ENCODE data around the gene TMPRSS9.

DNA sequence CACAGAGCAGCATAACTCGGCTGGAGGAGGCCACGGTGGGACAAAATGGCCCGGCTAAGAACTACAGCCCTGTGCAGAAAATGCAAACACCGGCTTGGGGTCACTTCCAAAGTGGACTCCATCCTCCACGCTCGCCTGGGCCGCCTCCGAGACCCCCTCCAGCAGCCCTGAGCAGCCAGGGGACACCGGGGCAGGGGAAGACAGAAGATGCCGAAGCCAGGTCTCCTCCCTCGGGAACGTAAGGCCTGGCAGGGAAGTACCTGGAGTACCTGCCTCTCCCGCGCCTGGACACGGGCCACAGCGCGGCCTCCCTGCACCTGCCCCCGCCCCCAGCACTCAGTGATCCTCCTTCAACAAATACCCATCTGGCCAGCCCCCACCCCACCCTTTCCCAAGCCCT, 91.7 kb downstream of the TMPRSS9 start:
- TF ChIP-seq ZEB2 (tag by site-specific recombination; IDR thresholded peaks at IDR 0.05) (no peak), ZNF792 (tag by site-specific recombination; IDR thresholded peaks at IDR 0.05) (no peak), MEIS1 (CRISPR knock-in tag; IDR thresholded peaks at IDR 0.05; ENCODE audit: borderline replicate concordance) (no peak), ZNF660 (tag by site-specific recombination; IDR thresholded peaks at IDR 0.05) (no peak), ZNF791 (tag by site-specific recombination; IDR thresholded peaks at IDR 0.05) (no peak)
- TF ChIP-seq, protein P1, sequence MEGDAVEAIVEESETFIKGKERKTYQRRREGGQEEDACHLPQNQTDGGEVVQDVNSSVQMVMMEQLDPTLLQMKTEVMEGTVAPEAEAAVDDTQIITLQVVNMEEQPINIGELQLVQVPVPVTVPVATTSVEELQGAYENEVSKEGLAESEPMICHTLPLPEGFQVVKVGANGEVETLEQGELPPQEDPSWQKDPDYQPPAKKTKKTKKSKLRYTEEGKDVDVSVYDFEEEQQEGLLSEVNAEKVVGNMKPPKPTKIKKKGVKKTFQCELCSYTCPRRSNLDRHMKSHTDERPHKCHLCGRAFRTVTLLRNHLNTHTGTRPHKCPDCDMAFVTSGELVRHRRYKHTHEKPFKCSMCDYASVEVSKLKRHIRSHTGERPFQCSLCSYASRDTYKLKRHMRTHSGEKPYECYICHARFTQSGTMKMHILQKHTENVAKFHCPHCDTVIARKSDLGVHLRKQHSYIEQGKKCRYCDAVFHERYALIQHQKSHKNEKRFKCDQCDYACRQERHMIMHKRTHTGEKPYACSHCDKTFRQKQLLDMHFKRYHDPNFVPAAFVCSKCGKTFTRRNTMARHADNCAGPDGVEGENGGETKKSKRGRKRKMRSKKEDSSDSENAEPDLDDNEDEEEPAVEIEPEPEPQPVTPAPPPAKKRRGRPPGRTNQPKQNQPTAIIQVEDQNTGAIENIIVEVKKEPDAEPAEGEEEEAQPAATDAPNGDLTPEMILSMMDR (tag by site-specific recombination; IDR thresholded peaks at IDR 0.05) = no peak

Measured in HEK293 (cell line).